HCT116 (cell line): ENCODE measurements around the gene RGS17. TPM values are rescaled to one million over a fixed set of nuclear protein-coding genes. Genes with fewer than 3 reads are reported as not detected.
"Not testable (repeated sequence)": the region's sequence is repeated elsewhere in the genome, so short reads cannot be mapped to it uniquely, and the experiment has no call there.

Experiments
- ATAC-seq: fragments of 200-7000 bp; cut with Tn5 transposase; 2 replicates; pipeline ENCODE4 v1.9.1; 2020; ENCODE audit warnings: mild to moderate bottlenecking, moderate library complexity
- BruUV-seq: library from RNA; stranded (reverse); fragments of 400-500 nt; replicated peaks from 2 replicates; lab custom pipeline; 2021; lab: Mats Ljungman, UMichigan
- CTCF ChIA-PET: fragments of 300-600 bp; sonication (Branson Sonifier 250); formaldehyde crosslinking; loops from one replicate; lab custom pipeline; 2021; ENCODE audit warnings: antibody characterized with exemption; lab: Charles Lee
- POLR2A ChIA-PET: fragments of 300-600, 350-600 bp; sonication (Branson Sonifier 250); formaldehyde crosslinking; loops from one replicate; lab custom pipeline; 2021; ENCODE audit warnings: antibody characterized with exemption; lab: Charles Lee
- RAD21 ChIA-PET, 2 experiments: fragments of 300-600 bp; sonication (Branson Sonifier 250); formaldehyde crosslinking; loops; one replicate each; lab custom pipeline; 2023; ENCODE audit warnings: low total read pairs in 2 of 2; ENCODE audit not compliant: uncharacterized antibody in 2 of 2, unreplicated experiment in 2 of 2, low non-redundant PET in 1 of 2; lab: Charles Lee
- DNase-seq: peaks from one replicate; pipeline ENCODE4 v3.0.0-alpha.2; 2010; ENCODE audit warnings: low read depth, low spot score
- H2AFZ ChIP-seq: fragments of 200-600 bp; shearing (Covaris generic), sonication (generic); 2 replicates; pipeline ENCODE4 v1.6.1; 2017; ENCODE audit warnings: low read depth, mixed run types, mixed read lengths, antibody characterized with exemption, low read length; ENCODE audit not compliant: poor library complexity, severe bottlenecking
- H3K27ac ChIP-seq: 2 replicates; pipeline ENCODE4 v1.5.1; 2012; ENCODE audit warnings: low read depth, low read length
- H3K27me3 ChIP-seq: fragments of 200-600 bp; sonication (generic); 2 replicates; pipeline ENCODE4 v1.6.1; 2016; ENCODE audit warnings: mixed run types, low read length, mixed read lengths; ENCODE audit not compliant: insufficient read depth
- H3K36me3 ChIP-seq, 2 experiments: fragments of 200-500 bp in 1 of 2; fragments of 200-600 bp in 1 of 2; sonication (Bioruptor generic) in 1 of 2; sonication (generic) in 1 of 2; 2 replicates each; pipeline versions ENCODE4 v1.5.1 to v1.6.1; 2014 to 2016; ENCODE audit warnings: low read length in 2 of 2, inconsistent platforms in 1 of 2, mixed read lengths in 1 of 2, mixed run types in 1 of 2; ENCODE audit not compliant: insufficient read depth in 2 of 2, control insufficient read depth in 1 of 2
- H3K4me1 ChIP-seq, 2 experiments: fragments of 200-600 bp in 1 of 2; sonication (generic) in 1 of 2; 2 replicates each; pipeline versions ENCODE4 v1.5.1 to v1.6.1; 2012 to 2017; ENCODE audit warnings: low read length in 2 of 2, inconsistent platforms in 1 of 2, mild to moderate bottlenecking in 1 of 2, mixed read lengths in 1 of 2, mixed run types in 1 of 2, moderate library complexity in 1 of 2; ENCODE audit not compliant: insufficient read depth in 2 of 2, control insufficient read depth in 1 of 2
- H3K4me2 ChIP-seq: fragments of 200-600 bp; sonication (generic); 2 replicates; pipeline ENCODE4 v1.6.1; 2017; ENCODE audit warnings: mixed run types, low read length, mixed read lengths
- H3K4me3 ChIP-seq, 2 experiments: fragments of 200-600 bp in 1 of 2; sonication (generic) in 1 of 2; replicated peaks in 1 of 2; 2 replicates each; pipeline ENCODE4 v1.5.1; 2011 to 2016; ENCODE audit warnings: low read length in 2 of 2, control low read depth in 1 of 2, low read depth in 1 of 2, mild to moderate bottlenecking in 1 of 2, mixed read lengths in 1 of 2, mixed run types in 1 of 2
- H3K79me2 ChIP-seq: fragments of 200-600 bp; sonication (generic); 2 replicates; pipeline ENCODE4 v1.6.1; 2017; ENCODE audit warnings: mild to moderate bottlenecking, mixed run types, low read length, moderate library complexity, mixed read lengths; ENCODE audit not compliant: insufficient read depth
- H3K9ac ChIP-seq: fragments of 200-600 bp; sonication (generic); 2 replicates; pipeline ENCODE4 v1.6.1; 2016; ENCODE audit warnings: low read length, mixed read lengths
- H3K9me2 ChIP-seq: fragments of 200-600 bp; sonication (generic), shearing (Covaris generic); 2 replicates; pipeline ENCODE4 v1.6.1; 2017; ENCODE audit warnings: mixed run types, mild to moderate bottlenecking, moderate library complexity; ENCODE audit not compliant: insufficient read depth
- H3K9me3 ChIP-seq, 2 experiments: fragments of 200-500 bp in 1 of 2; fragments of 200-600 bp in 1 of 2; sonication (Bioruptor generic) in 1 of 2; sonication (generic) in 1 of 2; 2 replicates each; pipeline ENCODE4 v1.6.1; 2014 to 2017; ENCODE audit warnings: low read length in 2 of 2, mixed read lengths in 2 of 2, inconsistent platforms in 1 of 2, low read depth in 1 of 2, mild to moderate bottlenecking in 1 of 2, mixed run types in 1 of 2, moderate library complexity in 1 of 2; ENCODE audit not compliant: control insufficient read depth in 1 of 2, insufficient read depth in 1 of 2
- H4K20me1 ChIP-seq: fragments of 200-600 bp; sonication (generic), shearing (Covaris generic); 2 replicates; pipeline ENCODE4 v1.6.1; 2017; ENCODE audit warnings: mixed run types, mild to moderate bottlenecking, moderate library complexity; ENCODE audit not compliant: insufficient read depth
- CTCF ChIP-seq, 3 experiments: fragments of 200-600 bp in 1 of 3; sonication (generic) in 1 of 3; IDR thresholded peaks in 2 of 3; conservative IDR thresholded peaks in 1 of 3; 2 replicates each; pipeline ENCODE4 v1.5.1; 2012 to 2017; ENCODE audit warnings: low read depth in 2 of 3, low read length in 2 of 3, antibody characterized with exemption in 1 of 3, borderline replicate concordance in 1 of 3, control low read depth in 1 of 3, mild to moderate bottlenecking in 1 of 3, mixed read lengths in 1 of 3, mixed run types in 1 of 3, moderate library complexity in 1 of 3; ENCODE audit not compliant: insufficient read depth in 1 of 3
- EZH2 ChIP-seq: fragments of 200-600 bp; sonication (generic); IDR thresholded peaks from 2 replicates; pipeline ENCODE4 v1.6.1; 2017; ENCODE audit warnings: antibody characterized with exemption, mixed run types
- FOSL1 ChIP-seq: IDR thresholded peaks from 2 replicates; pipeline ENCODE4 v1.6.1; 2012; ENCODE audit warnings: low read depth
- JUND ChIP-seq: IDR thresholded peaks from 2 replicates; pipeline ENCODE4 v1.6.1; 2012
- MAX ChIP-seq: IDR thresholded peaks from 2 replicates; pipeline ENCODE4 v1.6.1; 2012
- POLR2A ChIP-seq: IDR thresholded peaks from 2 replicates; pipeline ENCODE4 v1.7.0; 2011; ENCODE audit warnings: borderline replicate concordance; ENCODE audit not compliant: insufficient read depth, insufficient read length; ENCODE audit errors: extremely low read depth
- POLR2AphosphoS5 ChIP-seq: IDR thresholded peaks from 2 replicates; pipeline ENCODE4 v1.6.1; 2011; ENCODE audit warnings: mild to moderate bottlenecking, low read depth, low read length, moderate library complexity
- RAD21 ChIP-seq: IDR thresholded peaks from 2 replicates; pipeline ENCODE4 v1.6.1; 2012; ENCODE audit warnings: low read depth, mild to moderate bottlenecking
- SP1 ChIP-seq: IDR thresholded peaks from 2 replicates; pipeline ENCODE4 v1.6.1; 2012; ENCODE audit warnings: low read depth
- TCF7L2 ChIP-seq: IDR thresholded peaks from 2 replicates; pipeline ENCODE4 v1.7.0; 2011; ENCODE audit warnings: borderline replicate concordance, inconsistent platforms; ENCODE audit not compliant: insufficient read depth, insufficient read length; ENCODE audit errors: extremely low read depth
- ZBTB33 ChIP-seq: IDR thresholded peaks from 2 replicates; pipeline ENCODE4 v1.6.1; 2011; ENCODE audit warnings: mild to moderate bottlenecking, low read length, moderate library complexity; ENCODE audit not compliant: insufficient replicate concordance; ENCODE audit errors: extremely low read depth
- ZNF274 ChIP-seq: fragments of 200-500 bp; sonication (Bioruptor generic); IDR thresholded peaks from 2 replicates; pipeline ENCODE4 v1.6.1; 2014; ENCODE audit warnings: mild to moderate bottlenecking, low read depth, low read length, inconsistent platforms
- intact Hi-C: fragments of 100-400 bp; cut with micrococcal nuclease; formaldehyde crosslinking; loops from 2 replicates; pipeline ENCODE4 v1.10.0; 2022
- total RNA-seq: library from RNA; stranded (reverse); gene quantifications from one replicate; pipeline ENCODE4 v1.2.1, GENCODE V29; 2021; ENCODE audit not compliant: unreplicated experiment

Gene RGS17
- total RNA-seq, 1 experiment from 2014 or later, result 3.9 TPM

- no peak overlapping the region for H3K9ac ChIP-seq
- no peak overlapping the region for H3K4me2 ChIP-seq
- no peak for ATAC-seq
- H3K4me3 ChIP-seq, result no peak overlapping the region
- peaks cover 68% of the 10 kb centered on the region for H3K79me2 ChIP-seq
- no peak overlapping the region for H3K27ac ChIP-seq
- H3K36me3 ChIP-seq, result peaks cover 8 to 14% of the 10 kb centered on the region in 2 experiments; a peak in 3 of 4 replicates
- no peaks in the 10 kb centered on the region for H3K9me2 ChIP-seq
- no peaks in the 10 kb centered on the region for H3K9me3 ChIP-seq
- BruUV-seq, result no TSS peak
- H3K27me3 ChIP-seq, result no peaks in the 10 kb centered on the region
- intact Hi-C loops, result no loop called here
- ChIA-PET CTCF (no interaction called here), POLR2A (interaction anchor here (0.7 kb wide), 1 partner anchor 14 kb away, joined by 3 read pairs; no protein-coding TSS in a partner anchor), RAD21 (no interaction called here)
- no peak overlapping the region for H2AFZ ChIP-seq
- DNase-seq, result no peak
- no peaks in the 10 kb centered on the region for H4K20me1 ChIP-seq
- no peak for TF ChIP-seq POLR2AphosphoS5
- TF ChIP-seq FOSL1, result no peak
- no peak for TF ChIP-seq ZBTB33
- no peak for TF ChIP-seq POLR2A
- TF ChIP-seq MAX, result no peak
- TF ChIP-seq JUND, result no peak
- no peak for TF ChIP-seq ZNF274
- TF ChIP-seq TCF7L2, result no peak
- no peak for TF ChIP-seq EZH2
- no peak for TF ChIP-seq CTCF (IDR thresholded peaks at IDR 0.05 in 2 of 3, conservative IDR thresholded peaks at IDR 0.05 in 1 of 3; ENCODE audit: borderline replicate concordance in 1 of 3, insufficient read depth in 1 of 3, low read depth in 2 of 3, low read length in 2 of 3)
- no peak for TF ChIP-seq RAD21
- TF ChIP-seq SP1, result no peak
- TF ChIP-seq, all 23 proteins: peak for 0
- H3K4me1 ChIP-seq, result peaks cover 8 to 15% of the 10 kb centered on the region in 2 experiments; a peak in 3 of 4 replicates
These were observed 144.1 kb downstream of the RGS17 start for GRCh38 chr6:152986978-152987377.

GRCh38 chr6:152985300-152985699 is 145.8 kb downstream of the RGS17 start:
- intact Hi-C loops, BruUV-seq, RAD21 ChIA-PET, ATAC-seq, H3K27me3 ChIP-seq, CTCF ChIA-PET, H3K27ac ChIP-seq, POLR2A ChIA-PET, H2AFZ ChIP-seq, H3K9me3 ChIP-seq, DNase-seq, H4K20me1 ChIP-seq, H3K9me2 ChIP-seq: not testable (repeated sequence)
- H3K4me1 ChIP-seq, result peaks cover 8 to 26% of the 10 kb centered on the region in 2 experiments; a peak in 3 of 4 replicates
- 0 out of 2 replicates have a peak overlapping the region, but pooled peaks have one; percentile 99 for H3K9ac ChIP-seq
- H3K4me2 ChIP-seq, result peak overlapping the region; percentile 93; the same call in 1 of the 2 replicates
- H3K79me2 ChIP-seq, result peaks cover 68% of the 10 kb centered on the region
- H3K4me3 ChIP-seq, result peak overlapping the region in 1 of 2 experiments; percentile 93; a peak in 1 of 4 replicates
- H3K36me3 ChIP-seq, result peaks cover 2 to 16% of the 10 kb centered on the region in 2 experiments; a peak in 3 of 4 replicates
